ENCODE measurements around the gene DIP2C.

DIP2C gene

GRCh38 chr10:686155-686931, 3.1 kb downstream of the DIP2C start:
- TF ChIP-seq, protein P1, sequence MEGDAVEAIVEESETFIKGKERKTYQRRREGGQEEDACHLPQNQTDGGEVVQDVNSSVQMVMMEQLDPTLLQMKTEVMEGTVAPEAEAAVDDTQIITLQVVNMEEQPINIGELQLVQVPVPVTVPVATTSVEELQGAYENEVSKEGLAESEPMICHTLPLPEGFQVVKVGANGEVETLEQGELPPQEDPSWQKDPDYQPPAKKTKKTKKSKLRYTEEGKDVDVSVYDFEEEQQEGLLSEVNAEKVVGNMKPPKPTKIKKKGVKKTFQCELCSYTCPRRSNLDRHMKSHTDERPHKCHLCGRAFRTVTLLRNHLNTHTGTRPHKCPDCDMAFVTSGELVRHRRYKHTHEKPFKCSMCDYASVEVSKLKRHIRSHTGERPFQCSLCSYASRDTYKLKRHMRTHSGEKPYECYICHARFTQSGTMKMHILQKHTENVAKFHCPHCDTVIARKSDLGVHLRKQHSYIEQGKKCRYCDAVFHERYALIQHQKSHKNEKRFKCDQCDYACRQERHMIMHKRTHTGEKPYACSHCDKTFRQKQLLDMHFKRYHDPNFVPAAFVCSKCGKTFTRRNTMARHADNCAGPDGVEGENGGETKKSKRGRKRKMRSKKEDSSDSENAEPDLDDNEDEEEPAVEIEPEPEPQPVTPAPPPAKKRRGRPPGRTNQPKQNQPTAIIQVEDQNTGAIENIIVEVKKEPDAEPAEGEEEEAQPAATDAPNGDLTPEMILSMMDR (IDR thresholded peaks at IDR 0.05): no peak

DNA sequence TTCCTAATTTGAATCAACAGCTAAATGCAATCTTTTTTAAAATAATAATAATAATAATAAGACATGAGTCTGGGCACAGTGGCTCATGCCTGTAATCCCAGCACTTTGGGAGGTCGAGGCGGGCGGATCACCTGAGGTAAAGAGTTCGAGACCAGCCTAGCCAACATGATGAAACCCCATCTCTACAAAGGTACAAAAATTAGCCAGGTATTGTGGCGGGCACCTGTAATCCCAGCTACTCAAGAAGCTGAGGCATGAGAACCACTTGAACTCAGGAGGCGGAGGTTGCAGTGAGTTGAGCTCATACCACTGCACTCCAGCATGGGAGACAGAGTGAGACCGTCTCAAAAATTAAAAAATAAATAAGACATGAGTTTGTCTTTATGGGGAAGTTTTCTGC, 3.9 kb downstream of the DIP2C start:
- TF ChIP-seq, protein P1 (IDR thresholded peaks at IDR 0.05): no peak

- TF ChIP-seq, protein P1 (IDR thresholded peaks at IDR 0.05): no peak
These were observed 5.9 kb downstream of the DIP2C start for GRCh38 chr10:683448-684071.

DNA sequence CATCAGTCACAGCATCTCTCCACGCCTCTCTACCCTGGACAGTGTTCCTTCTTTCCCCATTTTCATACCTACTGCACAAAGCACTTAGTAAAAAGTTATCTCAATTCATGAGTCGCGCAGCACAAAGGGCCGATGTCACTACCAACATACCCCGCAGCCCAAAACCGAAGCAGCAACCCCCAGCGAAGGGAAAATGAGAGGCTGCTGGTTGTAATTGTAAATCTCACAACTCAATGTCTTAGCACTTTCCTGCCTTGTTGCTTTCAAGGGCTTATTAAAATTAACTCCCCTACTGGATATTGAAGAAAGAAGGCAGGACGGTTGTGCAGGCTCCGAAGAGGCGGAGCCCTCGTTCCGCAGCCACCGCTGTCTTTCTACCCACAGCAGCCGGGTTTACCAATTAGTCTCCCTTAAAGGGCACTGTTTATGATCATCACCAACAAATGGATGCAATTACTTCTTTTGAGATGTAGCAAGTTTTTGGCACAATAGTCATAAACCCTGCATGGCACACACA, 6.5 kb downstream of the DIP2C start:
- TF ChIP-seq, protein P1 (IDR thresholded peaks at IDR 0.05): no peak

GRCh38 chr10:681670-682318, 7.7 kb downstream of the DIP2C start:
- TF ChIP-seq, protein P1 (IDR thresholded peaks at IDR 0.05): no peak

- TF ChIP-seq, protein P1 (IDR thresholded peaks at IDR 0.05): no peak
These were observed 8.7 kb downstream of the DIP2C start for GRCh38 chr10:680745-681144.

- TF ChIP-seq, protein P1 (IDR thresholded peaks at IDR 0.05): no peak
These were observed 9.3 kb downstream of the DIP2C start for GRCh38 chr10:680146-680545.

All from LNCAP (cell line).